CD4-positive, alpha-beta T cell treated with Interleukin-4 for 4 hours (primary cell): Measurements from ENCODE around the gene MINDY2.
A peak's percentile ranks its signal among the peaks of the same experiment; 100 is the strongest.

Source experiments
- DNase-seq: peaks from one replicate; pipeline ENCODE4 v3.0.0-alpha.2; 2020

MINDY2 gene

GRCh38 chr15:58770857-58771620 lies at the start of gene MINDY2:
MINDY2 (plus strand) TSS chr15:58771302; CDS start chr15:58771396, 94 bp downstream.
- peak; percentile 95 for DNase-seq

- DNase-seq, result no peak
Observed at GRCh38 chr15:58724466-58724865, 46.6 kb upstream of the MINDY2 start.

GRCh38 chr15:58726867-58727266 lies 44.2 kb upstream of the MINDY2 start:
- no peak for DNase-seq

- DNase-seq, result peak; percentile 15
Observed at GRCh38 chr15:58731756-58732535, 39.2 kb upstream of the MINDY2 start.

GRCh38 chr15:58732625-58733363 lies 38.3 kb upstream of the MINDY2 start:
- no peak for DNase-seq

GRCh38 chr15:58734859-58735258 lies 36.2 kb upstream of the MINDY2 start:
- no peak for DNase-seq

GRCh38 chr15:58736018-58736643 lies 35.0 kb upstream of the MINDY2 start:
- DNase-seq, result no peak

- no peak for DNase-seq
Observed at GRCh38 chr15:58737298-58737697, 33.8 kb upstream of the MINDY2 start.

- DNase-seq, result peak; percentile 21
Observed at GRCh38 chr15:58738046-58738707, 32.9 kb upstream of the MINDY2 start.

GRCh38 chr15:58740436-58740835 lies 30.7 kb upstream of the MINDY2 start:
- DNase-seq, result no peak

GRCh38 chr15:58741032-58741431 lies 30.1 kb upstream of the MINDY2 start:
- DNase-seq, result no peak

- no peak for DNase-seq
Observed at GRCh38 chr15:58742022-58742813, 28.9 kb upstream of the MINDY2 start.

GRCh38 chr15:58742819-58743502 lies 28.1 kb upstream of the MINDY2 start:
- DNase-seq, result no peak

GRCh38 chr15:58746174-58746573 lies 24.9 kb upstream of the MINDY2 start:
- DNase-seq, result no peak

- DNase-seq, result peak; percentile 42
Observed at GRCh38 chr15:58748040-58748851, 22.9 kb upstream of the MINDY2 start.

GRCh38 chr15:58748852-58749531 lies 22.1 kb upstream of the MINDY2 start:
- DNase-seq, result peak; percentile 27

- peak; percentile 98 for DNase-seq
Observed at GRCh38 chr15:58749532-58750337, 21.4 kb upstream of the MINDY2 start, which contains the start of gene ADAM10. ADAM10 (minus strand) TSS chr15:58749707; CDS start chr15:58749534, 173 bp downstream.

- DNase-seq, result no peak
Observed at GRCh38 chr15:58752716-58753115, 18.4 kb upstream of the MINDY2 start.
